SK-N-MC (cell line): ENCODE data around the gene CCL1.

ENCODE experiments used
- DNase-seq: peaks from one replicate; pipeline ENCODE4 v3.0.0-alpha.2; 2011; ENCODE audit warnings: low read depth, low spot score
- H3K27ac ChIP-seq: fragments of 200-600 bp; sonication (generic); 2 replicates; pipeline ENCODE4 v1.5.1; 2016; ENCODE audit warnings: mixed run types
- H3K36me3 ChIP-seq: fragments of 200-600 bp; sonication (generic); 2 replicates; pipeline ENCODE4 v1.6.1; 2017; ENCODE audit warnings: antibody characterized with exemption, low read length, mixed read lengths; ENCODE audit not compliant: insufficient read depth
- H3K4me3 ChIP-seq: fragments of 200-600 bp; sonication (generic); 2 replicates; pipeline ENCODE4 v1.5.1; 2016
- H3K9ac ChIP-seq: fragments of 200-600 bp; sonication (generic); 2 replicates; pipeline ENCODE4 v1.8.0; 2017; ENCODE audit warnings: mixed run types, mixed read lengths; ENCODE audit not compliant: insufficient read length
- H3K9me3 ChIP-seq: fragments of 200-600 bp; sonication (generic); 2 replicates; pipeline ENCODE4 v1.6.1; 2017; ENCODE audit warnings: low read depth, mild to moderate bottlenecking, antibody characterized with exemption, low read length, moderate library complexity, mixed read lengths
- EZH2 ChIP-seq: fragments of 200-600 bp; sonication (generic); IDR thresholded peaks from one replicate; pipeline ENCODE4 v1.6.1; 2017; ENCODE audit warnings: antibody characterized with exemption
- FOXP2 ChIP-seq: optimal IDR thresholded peaks from 2 replicates; pipeline ENCODE3; 2011; ENCODE audit warnings: mild to moderate bottlenecking, moderate library complexity; ENCODE audit not compliant: insufficient read depth; ENCODE audit errors: extremely low read length, control extremely low read depth
- POLR2AphosphoS5 ChIP-seq: IDR thresholded peaks from 2 replicates; pipeline ENCODE4 v1.6.1; 2012; ENCODE audit warnings: mild to moderate bottlenecking, low read depth, low read length, borderline replicate concordance

Gene CCL1

DNA sequence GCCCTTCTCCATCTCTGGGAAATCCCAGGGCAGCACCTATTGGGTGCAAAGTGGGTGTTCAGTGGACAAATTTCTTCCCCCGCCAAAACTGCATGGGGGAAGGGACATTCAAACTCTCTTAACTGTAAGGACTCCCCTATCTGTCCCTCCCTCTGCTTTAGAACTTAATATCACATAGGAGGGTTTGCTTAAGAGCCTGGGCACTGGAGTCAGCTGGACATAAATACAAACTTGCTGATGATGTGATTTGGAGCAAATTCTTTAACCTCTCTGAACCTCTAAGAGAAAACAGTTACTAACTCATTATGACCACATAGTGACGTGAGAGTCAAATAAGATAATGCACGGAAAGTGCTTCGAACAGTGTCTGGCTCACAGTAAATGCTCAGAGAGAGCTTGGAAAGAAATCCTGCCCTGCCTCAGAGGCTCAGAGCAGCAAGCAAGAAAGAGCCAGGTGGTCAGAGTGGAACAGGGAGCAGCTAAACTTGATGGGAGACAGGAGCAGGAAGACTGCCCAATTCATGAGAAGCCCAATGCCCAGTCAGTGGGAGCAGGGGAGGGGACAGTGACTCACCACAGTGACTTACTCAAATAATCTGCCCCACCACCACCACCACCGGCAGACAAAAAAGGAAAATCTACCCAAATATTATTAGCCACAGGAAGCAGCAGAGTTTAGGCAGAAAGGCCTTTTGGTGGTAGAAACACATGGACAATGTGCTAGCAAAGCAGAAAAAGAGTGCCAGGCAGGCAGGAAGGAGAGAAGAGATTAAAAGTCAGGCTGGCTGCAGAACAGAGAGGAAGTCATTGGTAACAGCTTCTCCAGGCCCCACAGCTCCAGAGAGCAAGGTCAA, 23.9 kb upstream of the CCL1 start:
- Histone ChIP-seq H3K9ac (no peak overlapping the region), H3K9me3 (no peaks in the 10 kb centered on the region), H3K27ac (no peak overlapping the region), H3K4me3 (no peak overlapping the region), H3K36me3 (no peaks in the 10 kb centered on the region)
- TF ChIP-seq POLR2AphosphoS5 (no peak), FOXP2 (no peak), EZH2 (no peak)
- DNase-seq, result no peak

DNA sequence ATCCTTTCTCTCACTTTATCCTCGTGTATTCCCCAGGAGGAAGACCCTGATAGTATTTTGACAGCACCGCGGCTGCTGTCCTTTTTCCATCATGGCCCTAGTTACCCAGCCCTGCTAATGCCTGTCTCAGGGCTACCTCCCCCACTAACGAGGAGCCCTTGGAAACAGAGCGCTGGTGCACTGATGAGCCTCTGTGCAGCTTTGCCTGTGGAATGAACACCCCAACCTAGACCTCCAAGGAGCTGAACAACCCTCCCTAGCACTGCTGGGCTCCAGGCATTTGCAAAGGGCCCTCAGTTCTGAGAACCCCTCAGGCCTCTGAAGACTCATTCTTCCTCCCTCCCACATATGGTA, 23.3 kb upstream of the CCL1 start:
- no peak for DNase-seq
- Histone ChIP-seq H3K9me3 (no peaks in the 10 kb centered on the region), H3K36me3 (no peaks in the 10 kb centered on the region), H3K9ac (no peak overlapping the region), H3K27ac (no peak overlapping the region), H3K4me3 (no peak overlapping the region)
- TF ChIP-seq POLR2AphosphoS5, result no peak
- no peak for TF ChIP-seq EZH2
- TF ChIP-seq FOXP2, result no peak

- Histone ChIP-seq H3K9me3 (no peaks in the 10 kb centered on the region), H3K36me3 (no peaks in the 10 kb centered on the region), H3K4me3 (no peak overlapping the region), H3K27ac (no peak overlapping the region), H3K9ac (no peak overlapping the region)
- DNase-seq, result no peak
- TF ChIP-seq EZH2 (no peak), FOXP2 (no peak), POLR2AphosphoS5 (no peak)
Measured at GRCh38 chr17:34384822-34385605, 22.0 kb upstream of the CCL1 start.

GRCh38 chr17:34384271-34384670, 21.2 kb upstream of the CCL1 start:
- TF ChIP-seq EZH2 (no peak), FOXP2 (no peak), POLR2AphosphoS5 (no peak)
- no peak for DNase-seq
- no peaks in the 10 kb centered on the region for H3K9me3 ChIP-seq
- H3K36me3 ChIP-seq, result no peaks in the 10 kb centered on the region
- H3K27ac ChIP-seq, result no peak overlapping the region
- H3K9ac ChIP-seq, result no peak overlapping the region
- H3K4me3 ChIP-seq, result no peak overlapping the region

DNA sequence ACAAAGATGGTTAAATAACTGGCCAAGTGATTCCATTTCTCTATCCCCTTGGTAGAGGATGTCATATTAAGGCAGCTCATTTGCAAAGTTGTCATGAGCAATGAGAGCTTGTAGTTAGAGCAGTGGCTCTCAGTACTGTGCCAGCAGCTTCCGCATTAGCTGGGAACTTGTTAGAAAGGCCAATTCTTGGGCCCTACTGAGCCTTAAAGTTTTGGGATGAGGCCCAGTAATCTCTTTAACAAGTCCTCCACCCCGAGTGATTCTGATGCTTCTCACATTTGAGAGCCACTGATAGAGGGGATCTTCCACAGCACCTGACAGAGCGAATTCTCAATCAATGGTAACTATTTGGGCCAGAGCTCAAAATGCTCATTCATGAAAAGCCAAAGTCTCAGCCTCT, 20.2 kb upstream of the CCL1 start:
- no peak for TF ChIP-seq FOXP2
- no peak for TF ChIP-seq EZH2
- no peak for TF ChIP-seq POLR2AphosphoS5
- Histone ChIP-seq H3K27ac (no peak overlapping the region), H3K36me3 (no peaks in the 10 kb centered on the region), H3K9ac (no peak overlapping the region), H3K9me3 (no peaks in the 10 kb centered on the region), H3K4me3 (no peak overlapping the region)
- DNase-seq, result no peak

- TF ChIP-seq FOXP2, result no peak
- H3K36me3 ChIP-seq, result no peaks in the 10 kb centered on the region
- DNase-seq, result no peak
- H3K9me3 ChIP-seq, result no peaks in the 10 kb centered on the region
- no peak overlapping the region for H3K27ac ChIP-seq
- H3K4me3 ChIP-seq, result no peak overlapping the region
- no peak overlapping the region for H3K9ac ChIP-seq
Measured at GRCh38 chr17:34382621-34383124, 19.6 kb upstream of the CCL1 start.

- no peak overlapping the region for H3K4me3 ChIP-seq
- H3K36me3 ChIP-seq, result no peaks in the 10 kb centered on the region
- no peak for DNase-seq
- TF ChIP-seq FOXP2, result no peak
- TF ChIP-seq POLR2AphosphoS5, result no peak
- TF ChIP-seq EZH2, result no peak
- no peak overlapping the region for H3K9ac ChIP-seq
- H3K9me3 ChIP-seq, result no peaks in the 10 kb centered on the region
- H3K27ac ChIP-seq, result no peak overlapping the region
Measured at GRCh38 chr17:34379868-34380267, 16.8 kb upstream of the CCL1 start.

DNA sequence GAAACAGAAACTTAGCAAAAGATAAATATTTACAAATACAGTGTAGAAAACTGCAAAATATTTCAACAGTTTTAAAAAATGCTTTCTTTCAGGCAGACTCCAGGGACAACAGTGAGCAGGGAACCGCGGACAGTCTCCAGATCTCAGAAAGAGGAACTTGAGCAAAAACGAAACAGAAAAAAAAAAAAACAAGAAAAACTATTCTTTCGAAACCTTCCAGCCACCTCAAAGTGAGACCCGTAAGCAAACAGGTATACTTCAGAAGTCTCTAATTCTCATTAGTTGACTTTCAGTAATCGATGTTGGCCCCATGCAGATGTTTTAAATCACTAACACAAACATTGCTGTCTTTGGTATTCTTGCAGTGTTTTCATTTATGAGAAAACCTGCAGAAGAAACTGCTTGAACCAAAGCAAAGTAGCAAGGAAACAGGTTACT, 15.7 kb upstream of the CCL1 start:
- Histone ChIP-seq H3K27ac (no peak overlapping the region), H3K36me3 (no peaks in the 10 kb centered on the region), H3K4me3 (no peak overlapping the region), H3K9me3 (no peaks in the 10 kb centered on the region), H3K9ac (no peak overlapping the region)
- DNase-seq, result no peak
- no peak for TF ChIP-seq POLR2AphosphoS5
- no peak for TF ChIP-seq FOXP2
- TF ChIP-seq EZH2, result no peak
